GM19035 (cell line): ENCODE data around the gene CAMKMT.

ENCODE experiments used
- ATAC-seq: cut with Tn5 transposase; IDR thresholded peaks from one replicate; pipeline ENCODE4 v1.9.1; 2021; ENCODE audit not compliant: unreplicated experiment

The CAMKMT gene

DNA sequence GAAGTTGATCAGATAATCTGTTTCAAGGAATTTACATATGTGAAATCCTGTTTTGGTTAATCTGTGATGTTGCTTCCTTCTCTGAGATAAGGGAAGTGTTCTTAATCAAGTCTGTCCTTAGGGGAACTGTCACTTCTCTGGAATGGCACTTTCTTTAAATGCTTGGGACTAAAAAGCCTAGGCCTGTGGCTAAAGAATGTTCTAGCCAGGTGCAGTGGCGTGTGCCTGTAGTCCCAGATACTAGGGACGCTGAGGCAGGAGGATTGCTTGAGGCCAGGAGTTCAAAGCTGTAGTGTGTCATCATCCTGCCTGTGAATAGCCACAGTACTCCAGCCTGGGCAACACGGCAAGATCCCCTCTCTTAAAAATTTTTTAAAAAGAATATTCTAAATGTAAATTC is 362.2 kb downstream of the CAMKMT start:
- ATAC-seq = no peak

DNA sequence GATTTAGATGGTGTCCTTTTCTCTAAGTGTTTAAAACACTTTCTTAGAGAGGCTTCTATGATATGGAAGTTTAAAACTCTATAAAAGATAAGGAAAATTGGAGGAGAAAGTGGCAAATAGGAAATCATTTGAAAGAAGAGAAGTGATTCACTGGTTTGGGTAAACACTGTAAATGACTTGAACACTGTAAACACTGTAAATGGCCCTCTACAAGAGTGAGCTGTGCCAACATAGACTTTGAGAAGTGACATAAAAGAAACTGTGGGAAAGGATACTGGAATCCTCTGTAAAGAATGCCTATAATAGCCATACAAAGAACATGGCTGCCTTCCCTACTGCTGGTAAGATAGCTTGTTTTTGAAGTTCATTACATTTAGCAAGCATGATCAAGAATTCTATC is 368.8 kb downstream of the CAMKMT start:
- ATAC-seq = no peak

DNA sequence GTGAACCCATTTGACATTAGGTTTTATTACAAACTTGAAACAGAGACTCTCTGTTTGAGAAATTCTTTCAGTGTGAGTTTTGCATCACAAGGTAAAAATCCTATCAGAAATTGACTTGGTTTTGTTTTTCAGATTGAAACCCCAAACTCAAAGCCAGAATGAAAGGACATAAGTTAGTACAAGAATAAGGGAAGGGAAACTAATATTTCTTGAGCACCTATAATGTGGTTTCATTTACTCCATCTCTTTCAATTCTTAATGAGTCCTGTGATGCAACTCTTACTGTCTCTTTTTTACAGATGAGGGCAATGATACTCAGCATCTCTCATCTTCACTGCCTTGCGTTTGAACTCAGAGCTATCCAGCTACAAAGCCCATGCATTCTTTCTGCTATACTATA is 369.8 kb downstream of the CAMKMT start:
- peak; percentile 96 for ATAC-seq

DNA sequence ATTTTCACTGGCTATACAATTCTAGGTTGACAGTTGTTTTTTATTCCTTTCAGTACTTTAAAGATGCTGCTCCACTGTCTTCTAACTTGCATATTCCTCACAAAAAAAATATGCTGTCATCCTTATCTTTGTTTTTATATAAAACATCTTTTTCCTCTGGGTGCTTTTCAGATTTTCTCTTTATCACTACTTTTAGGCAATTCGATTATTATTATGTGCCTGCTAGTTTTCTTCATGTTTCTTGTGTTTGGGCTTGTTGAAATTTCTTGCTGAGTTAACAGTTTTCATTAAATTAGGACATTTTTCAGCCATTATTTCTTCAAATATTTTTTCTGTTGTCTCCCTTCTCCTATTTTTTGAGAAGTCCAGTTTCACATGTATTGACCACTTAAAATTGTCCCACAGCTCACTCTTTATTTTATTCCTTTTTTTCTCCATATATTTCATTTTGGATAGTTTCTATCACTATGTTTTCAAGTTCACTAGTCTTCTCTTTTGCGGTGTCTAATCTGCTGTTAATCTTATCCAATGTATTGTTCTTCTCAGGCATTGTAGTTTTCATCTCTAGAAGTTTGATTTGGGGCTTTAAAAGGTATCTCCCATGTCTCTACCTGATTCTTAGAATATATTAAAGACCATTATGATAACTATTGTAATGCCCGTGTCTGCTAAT is 374.7 kb downstream of the CAMKMT start:
- ATAC-seq = no peak

DNA sequence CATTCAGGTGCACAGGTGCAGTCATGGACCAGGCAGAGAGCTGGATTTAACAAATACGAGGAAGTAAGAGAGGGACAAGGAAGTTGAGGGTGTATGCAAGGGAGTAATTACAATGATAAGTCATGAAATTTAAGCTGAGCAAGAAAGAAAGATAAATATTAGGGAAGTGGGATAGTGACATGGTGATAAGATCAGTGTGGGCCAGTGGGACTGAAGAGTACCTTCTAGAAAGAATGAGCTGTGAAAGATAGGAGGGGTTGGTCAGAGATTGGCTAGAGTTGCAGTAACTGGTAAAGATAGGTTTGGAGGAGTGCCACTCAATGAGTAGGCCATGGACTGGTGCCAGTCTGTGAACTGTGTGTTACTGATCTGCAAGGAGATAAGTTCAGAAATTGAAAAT is 378.9 kb downstream of the CAMKMT start:
- no peak for ATAC-seq

DNA sequence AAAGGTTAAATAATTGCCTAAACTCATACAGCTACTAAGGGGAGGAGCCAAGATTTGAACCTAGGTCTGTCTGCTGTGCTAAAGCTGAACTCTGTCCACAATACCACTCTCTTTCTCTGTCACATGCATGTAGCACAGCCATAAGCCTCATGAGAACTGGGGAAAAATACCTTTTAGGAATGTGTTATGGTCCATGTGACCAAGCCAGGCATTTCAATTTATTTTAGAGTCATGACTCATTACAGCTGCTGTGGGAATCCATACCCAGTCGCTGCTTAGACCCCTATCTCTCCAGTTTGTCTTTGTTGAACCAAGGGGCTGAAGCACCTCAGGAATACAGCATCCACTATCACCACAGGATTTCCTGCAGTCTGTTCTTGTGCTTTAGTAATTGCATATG is 379.8 kb downstream of the CAMKMT start:
- no peak for ATAC-seq

DNA sequence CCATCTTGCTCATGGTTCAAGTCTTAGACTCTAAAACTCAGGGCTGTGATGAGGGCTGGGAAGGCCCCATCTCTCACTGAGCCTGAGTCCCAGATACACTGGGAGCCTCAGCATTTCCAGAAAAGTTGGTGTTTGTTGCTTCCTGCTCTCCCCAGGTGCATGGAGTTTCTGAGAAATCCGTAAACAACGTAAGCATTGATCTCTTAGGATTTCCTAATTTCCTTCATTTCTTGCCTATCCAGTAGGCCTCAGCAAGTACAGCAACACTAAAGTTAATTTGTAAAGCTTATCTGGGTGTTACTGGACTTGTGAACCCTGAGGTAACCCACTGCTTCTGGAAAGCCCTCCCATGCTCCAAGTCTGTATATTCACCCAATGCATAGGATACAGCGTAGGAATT is 380.3 kb downstream of the CAMKMT start:
- no peak for ATAC-seq

DNA sequence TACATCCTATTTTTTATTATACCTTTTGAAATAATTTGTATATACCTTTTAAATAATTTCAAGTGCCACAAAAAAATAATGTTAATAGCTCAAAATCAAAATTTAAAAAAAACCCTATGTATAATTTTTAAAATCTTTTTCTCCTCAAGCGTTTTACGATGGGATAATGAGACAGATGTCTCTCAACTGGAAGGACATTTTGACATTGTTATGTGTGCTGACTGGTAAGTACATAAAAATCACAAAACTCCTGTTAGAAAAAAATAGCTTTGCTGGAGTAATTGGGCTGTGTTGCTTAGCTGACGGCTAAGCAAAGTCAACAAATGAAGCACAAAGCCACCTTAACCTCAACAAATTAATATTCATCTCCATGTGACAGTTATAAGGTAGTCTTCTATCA is 381.7 kb downstream of the CAMKMT start:
- ATAC-seq = no peak

DNA sequence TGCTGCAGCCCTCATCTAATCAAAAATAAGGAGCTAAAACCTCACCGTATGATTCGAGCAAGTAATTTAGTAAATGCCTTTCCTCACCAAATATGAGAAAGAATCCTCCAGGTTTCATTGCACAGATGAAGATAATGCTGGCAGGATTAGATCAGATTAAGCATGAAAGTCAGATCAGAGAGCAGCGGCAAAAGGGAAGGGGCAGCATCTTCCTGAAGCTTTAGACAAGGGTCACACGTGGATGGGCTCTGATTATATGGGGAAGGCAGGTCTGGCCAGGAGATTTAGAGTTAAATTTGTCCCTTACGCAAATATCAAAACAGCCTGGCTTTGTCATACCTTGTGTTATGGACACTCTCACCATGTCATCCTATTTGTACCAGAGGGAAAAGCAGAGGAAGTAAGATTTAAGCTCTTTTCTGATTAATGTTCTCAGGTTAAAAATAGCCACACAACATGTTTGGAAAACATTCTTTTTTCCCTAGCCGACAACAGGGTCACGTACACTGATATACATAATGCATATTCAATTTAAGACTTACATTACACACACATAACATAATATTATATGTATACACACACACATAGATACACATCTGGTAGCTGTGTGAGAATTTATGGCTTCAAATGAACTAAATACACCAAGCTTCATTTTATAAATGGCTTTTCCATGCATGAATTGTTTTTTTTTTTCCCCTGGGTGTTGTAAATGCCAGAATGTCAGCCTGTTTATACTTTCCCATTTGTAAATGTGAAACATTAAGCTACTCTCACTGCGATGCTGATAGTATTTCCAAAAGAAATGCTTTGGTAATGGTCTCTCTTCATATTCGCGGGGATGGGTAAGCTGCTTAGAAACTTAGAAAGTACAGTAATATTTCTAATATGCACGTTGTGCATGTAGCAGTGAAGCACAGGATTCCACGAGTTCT is 383.5 kb downstream of the CAMKMT start:
- no peak for ATAC-seq

DNA sequence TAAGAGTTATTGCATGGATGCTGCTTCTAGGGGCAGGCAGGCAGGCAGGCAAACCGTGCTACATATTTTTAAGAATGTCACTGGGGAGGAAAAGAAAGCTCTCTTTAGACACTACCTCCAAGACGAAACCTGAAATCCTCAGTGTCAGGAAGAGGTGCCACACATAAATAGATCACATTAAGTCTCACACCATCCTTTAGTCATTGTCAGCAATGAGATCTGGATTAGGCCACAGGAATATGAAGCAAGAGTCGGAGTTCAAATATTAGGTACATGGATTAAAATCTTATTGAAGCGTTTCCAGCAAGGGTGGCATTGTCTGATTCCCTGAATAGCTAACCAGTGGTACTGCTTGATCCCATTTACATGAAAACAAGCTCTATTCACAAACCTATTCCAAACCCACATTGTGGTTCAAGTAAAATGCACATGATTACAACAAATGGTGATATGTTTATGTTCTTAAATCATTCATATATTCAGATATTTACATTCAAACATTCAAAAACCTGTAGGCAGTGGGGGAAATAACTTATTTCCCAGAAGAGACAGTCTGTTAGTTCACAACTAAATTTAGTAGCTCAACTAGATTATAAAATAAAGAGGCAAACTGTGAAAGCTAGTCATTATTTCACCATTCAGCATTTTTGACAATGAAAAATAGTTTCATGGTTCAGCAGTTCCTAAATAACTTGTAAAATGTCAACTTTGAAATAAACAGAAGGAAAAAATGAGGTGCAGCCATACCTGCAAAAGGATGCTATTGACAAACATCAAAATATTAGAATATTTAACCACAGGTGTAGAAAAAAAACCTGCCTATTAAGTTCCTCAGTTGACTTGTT is 384.4 kb downstream of the CAMKMT start:
- no peak for ATAC-seq

DNA sequence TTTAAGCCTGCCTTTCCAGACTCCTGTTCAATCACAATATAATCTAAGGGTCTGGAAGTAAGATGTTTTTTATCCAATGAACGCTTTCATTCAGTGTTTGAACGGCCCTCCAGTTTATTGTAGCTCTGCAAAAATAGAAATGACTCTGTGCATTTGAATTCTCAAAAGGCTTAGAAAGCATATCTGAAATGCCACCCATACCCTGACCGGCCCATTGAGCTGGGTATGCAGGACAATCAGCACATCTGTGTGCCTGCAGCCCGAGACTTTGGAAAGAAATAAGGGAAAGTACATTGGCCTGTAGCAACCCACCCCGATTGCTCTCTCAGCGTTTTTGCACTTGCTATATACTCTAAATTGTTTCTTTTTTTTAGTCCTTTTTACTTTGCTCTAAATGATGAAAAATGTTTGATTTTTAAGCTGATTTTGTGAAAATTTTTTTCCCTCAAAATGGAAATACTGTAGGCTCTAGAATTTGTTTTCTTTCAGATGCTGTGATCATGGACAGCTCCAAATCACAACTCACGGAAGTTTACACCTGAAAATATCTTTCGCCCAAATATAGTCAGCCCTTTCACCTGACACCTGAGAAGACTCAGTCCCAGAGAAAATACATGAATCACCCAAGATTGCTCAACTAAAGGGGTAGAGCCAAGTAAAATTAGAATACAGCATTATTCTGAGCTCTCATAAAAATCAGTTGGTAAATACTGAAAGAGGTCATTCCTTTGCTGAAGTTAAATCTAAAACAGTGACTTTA is 385.3 kb downstream of the CAMKMT start:
- ATAC-seq = no peak

DNA sequence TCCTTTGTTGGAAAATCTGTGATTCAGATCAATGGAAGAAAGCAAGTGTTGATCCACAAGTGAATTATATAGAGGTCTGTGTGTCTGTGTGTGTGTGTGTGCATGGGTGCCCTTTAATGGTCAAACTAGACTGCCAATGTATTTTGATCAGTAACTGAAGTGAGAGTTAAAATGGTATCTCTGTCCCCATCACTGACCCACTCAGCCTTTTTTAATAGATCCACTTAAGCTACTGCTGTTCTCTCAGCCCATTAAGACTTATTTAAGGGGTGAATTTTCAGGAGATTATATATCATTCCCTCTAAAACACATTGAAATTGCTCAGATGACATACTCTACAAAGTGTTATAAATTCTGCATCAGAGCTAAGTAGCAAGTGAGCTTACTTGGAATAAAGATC is 386.0 kb downstream of the CAMKMT start:
- ATAC-seq = no peak

DNA sequence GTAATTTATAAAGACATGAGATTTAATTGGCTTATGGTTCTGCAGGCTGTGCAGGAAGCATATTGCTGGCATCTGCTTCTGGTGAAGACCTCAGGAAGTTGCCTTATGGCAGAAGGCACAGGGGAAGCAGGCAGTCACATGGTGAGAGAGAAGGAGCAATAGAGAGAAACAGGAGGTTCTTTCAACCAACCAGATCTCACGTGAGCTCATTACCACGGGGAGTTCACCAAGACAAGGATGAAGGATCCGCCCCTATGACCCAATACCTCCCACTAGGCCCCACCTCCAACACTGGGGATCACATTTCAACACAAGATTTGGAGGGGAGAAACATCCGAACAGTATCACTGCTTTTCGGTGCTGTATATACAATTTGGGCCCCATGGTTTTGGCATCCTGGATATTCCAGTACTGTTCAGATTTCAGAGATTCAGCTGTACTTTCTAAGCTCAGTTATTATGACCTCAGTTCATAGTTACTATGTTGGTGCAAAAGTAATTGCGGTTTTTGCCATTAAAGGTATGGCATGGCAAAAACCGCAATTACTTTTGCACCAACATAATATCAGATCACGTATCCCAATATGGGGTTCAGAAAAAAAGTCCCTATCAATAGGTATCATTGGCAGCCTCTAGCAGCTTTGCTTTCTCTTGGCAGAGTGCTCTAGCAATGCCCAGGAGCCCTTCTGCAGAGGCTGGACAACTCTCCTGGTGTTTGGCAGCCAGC is 390.2 kb downstream of the CAMKMT start:
- ATAC-seq = no peak

DNA sequence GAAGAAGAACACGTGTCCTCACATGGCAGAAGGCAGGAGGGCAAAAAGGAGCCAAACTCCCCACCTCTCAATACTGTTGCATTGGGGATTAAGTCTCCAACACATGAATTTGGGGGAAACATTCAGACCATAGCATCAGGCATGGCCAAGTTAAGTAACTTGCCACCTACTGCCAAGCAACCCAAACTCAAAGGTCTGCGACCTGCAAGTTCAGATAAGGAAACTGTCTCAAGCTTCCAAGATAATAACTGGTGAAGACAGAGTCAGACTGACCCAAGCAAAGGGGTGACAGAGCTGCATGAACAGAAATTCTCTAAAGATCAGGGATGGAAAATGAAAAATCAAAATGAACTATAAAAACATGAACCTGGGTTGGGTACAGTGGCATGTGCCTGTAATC is 391.0 kb downstream of the CAMKMT start:
- no peak for ATAC-seq

DNA sequence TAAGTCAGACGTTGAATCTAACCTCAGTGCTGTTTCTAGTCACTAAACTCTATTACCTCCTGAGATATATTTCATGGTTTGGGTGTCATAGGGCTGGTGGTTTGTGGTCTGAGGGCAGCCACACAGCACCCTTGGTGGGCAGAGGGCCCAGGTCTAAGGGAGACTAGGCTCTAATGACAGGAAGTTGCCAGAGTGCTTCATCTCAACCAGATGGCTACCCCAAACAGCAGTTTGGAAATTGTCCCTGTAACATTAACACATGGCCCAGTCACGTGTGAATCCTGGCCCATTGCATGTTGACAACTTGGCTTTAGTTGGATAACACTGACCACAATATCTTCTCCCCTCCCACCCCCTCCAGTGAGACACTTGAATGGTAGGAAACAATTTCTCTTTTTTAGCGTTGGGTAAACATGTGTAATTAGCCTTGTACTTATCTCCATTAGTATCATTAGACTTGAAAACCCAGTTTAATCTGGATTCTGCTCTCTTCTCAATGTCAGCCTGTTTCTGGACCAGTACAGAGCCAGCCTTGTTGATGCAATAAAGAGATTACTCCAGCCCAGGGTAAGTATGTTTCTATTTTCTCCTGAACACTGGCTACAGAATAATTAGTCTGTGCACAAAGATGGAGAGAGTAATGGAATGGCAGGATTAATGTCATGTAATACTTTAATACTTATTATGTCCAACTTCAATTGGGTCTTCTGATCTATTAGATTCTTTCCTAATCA is 392.0 kb downstream of the CAMKMT start:
- ATAC-seq = no peak

DNA sequence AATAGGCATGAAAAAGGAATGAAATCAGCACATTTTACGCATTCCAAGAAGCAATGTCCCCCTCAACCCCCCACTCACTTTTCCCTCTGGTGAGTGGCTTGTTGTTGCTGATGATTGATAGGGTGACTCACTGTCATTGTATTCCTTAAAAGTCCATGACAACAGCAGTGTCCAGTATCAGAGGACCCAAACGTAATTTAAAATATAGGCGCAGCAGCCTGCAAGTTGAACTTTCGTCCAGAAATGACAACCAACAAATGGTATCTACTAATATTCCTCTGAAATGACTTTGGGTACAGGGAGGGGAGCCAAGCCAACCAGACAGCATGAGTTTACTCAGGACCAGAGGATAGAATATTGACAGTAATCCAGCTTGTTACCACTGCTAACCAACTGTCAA is 396.8 kb downstream of the CAMKMT start:
- no peak for ATAC-seq

DNA sequence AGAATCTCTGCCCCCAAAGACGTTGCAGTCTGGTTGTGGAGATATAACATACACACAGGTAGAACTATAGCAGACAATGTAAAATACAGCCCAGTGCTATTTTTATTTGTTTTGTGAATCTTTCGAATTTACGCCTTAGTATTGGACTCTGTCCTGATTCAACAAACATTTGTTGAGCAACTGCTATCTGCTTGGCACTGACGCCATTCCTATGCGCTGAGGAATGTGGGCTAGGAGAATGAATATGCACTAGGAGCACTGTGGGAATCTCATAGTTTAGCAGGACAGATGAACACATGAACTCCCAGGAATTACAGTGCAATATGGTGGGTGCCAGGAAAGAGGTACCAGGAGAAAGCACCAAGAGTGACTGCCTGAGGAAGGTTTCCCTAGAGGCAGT is 398.1 kb downstream of the CAMKMT start:
- ATAC-seq = no peak

DNA sequence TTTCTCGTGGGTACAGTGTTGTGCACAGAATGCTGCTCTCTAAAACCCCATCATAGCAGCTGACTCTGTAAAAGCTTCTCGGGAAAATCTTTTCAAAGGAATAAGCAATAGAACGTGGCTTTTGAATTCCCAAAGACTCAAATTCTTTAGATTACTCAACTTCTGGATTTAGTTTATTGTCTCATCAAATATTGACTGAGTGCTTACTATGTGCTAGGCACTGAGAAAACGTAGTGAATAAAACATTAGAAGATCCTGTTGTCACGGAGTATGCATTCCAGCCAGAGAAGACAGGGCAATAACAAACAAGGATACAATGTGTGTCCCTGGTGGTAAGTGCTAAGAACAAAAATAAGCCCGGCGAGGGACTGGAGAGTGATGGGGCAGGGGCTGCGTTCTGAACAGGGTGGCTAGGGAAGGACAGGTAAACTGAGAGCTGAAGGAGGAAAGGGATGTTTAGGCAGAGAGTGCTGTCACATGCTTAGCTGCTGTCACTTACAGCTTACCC is 401.6 kb downstream of the CAMKMT start:
- ATAC-seq = no peak

DNA sequence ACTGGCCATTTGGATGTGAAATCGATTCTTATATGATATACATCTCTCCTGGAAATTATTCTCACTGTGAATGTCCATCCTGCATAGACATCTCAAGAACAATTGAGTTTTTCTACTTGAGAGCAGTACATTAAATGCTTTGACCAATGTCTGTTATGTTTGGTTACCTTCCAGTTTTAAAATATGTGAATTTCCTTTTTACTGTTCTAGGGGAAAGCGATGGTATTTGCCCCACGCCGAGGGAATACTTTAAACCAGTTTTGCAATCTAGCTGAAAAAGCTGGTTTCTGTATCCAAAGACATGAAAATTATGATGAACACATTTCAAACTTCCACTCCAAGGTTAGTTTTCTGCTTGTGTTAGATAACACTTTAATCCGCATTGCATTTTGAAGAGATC is 404.5 kb downstream of the CAMKMT start:
- no peak for ATAC-seq
